ENCODE results near the gene YAE1.

DNA sequence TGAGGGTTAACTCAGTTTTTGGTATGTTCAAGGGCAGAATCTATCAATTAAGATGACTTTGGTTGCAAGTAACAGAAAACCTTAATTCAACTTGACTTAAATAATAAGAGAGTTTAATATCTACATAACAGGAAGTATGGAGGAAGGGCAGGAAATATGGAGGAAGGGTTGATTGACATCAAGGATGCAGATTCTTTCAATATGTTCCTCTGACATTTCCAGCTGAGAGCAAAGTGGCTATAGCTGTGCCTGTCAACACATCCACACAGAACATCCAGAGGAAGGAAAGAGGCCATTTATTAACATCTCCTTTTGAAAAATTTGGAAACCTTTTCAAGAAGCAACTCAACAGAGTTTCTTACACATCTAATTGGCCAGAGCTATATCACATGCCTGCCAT is 37.7 kb downstream of the YAE1 start:
- no peak for TF ChIP-seq POLR2AphosphoS5 (IDR thresholded peaks at IDR 0.05)
- TF ChIP-seq, protein P1, sequence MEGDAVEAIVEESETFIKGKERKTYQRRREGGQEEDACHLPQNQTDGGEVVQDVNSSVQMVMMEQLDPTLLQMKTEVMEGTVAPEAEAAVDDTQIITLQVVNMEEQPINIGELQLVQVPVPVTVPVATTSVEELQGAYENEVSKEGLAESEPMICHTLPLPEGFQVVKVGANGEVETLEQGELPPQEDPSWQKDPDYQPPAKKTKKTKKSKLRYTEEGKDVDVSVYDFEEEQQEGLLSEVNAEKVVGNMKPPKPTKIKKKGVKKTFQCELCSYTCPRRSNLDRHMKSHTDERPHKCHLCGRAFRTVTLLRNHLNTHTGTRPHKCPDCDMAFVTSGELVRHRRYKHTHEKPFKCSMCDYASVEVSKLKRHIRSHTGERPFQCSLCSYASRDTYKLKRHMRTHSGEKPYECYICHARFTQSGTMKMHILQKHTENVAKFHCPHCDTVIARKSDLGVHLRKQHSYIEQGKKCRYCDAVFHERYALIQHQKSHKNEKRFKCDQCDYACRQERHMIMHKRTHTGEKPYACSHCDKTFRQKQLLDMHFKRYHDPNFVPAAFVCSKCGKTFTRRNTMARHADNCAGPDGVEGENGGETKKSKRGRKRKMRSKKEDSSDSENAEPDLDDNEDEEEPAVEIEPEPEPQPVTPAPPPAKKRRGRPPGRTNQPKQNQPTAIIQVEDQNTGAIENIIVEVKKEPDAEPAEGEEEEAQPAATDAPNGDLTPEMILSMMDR (IDR thresholded peaks at IDR 0.05): no peak

Measured in breast epithelium (tissue), 3 donors.